Adrenal gland (tissue), 5 donors: ENCODE measurements around the gene SOX18.

Source experiments
- CTCF ChIP-seq, 6 experiments: fragments of 450-650 bp in 4 of 6; fragments of 200-600 bp in 2 of 6; sonication (generic) in 1 of 6; IDR thresholded peaks; 1 replicate in 5 of 6; 2 replicates in 1 of 6; pipeline versions ENCODE4 v1.5.1 to v1.8.0; 2016 to 2021; ENCODE audit warnings: antibody characterized with exemption in 6 of 6, mild to moderate bottlenecking in 2 of 6, moderate library complexity in 1 of 6
- POLR2A ChIP-seq, 2 donors: fragments of 450-650 bp; IDR thresholded peaks; one replicate each; pipeline ENCODE4 v1.6.1; 2017; ENCODE audit warnings: antibody characterized with exemption in 2 of 2, mild to moderate bottlenecking in 2 of 2, moderate library complexity in 1 of 2
- donor health status: DM: no; HTN: no; CAD: no.

- TF ChIP-seq CTCF (IDR thresholded peaks at IDR 0.05): no peak
- no peak for TF ChIP-seq POLR2A (IDR thresholded peaks at IDR 0.05)
Measured at GRCh38 chr20:64049878-64050260, 430 bp upstream of the SOX18 start.
